Common myeloid progenitor, CD34-positive (primary cell): ENCODE measurements around the gene SYNDIG1L.

ENCODE experiments used
- CTCF ChIA-PET: fragments of 350-600 bp; sonication (Branson Sonifier 250); formaldehyde crosslinking; loops from one replicate; lab custom pipeline; 2021; ENCODE audit warnings: antibody characterized with exemption; lab: Charles Lee
- POLR2A ChIA-PET: fragments of 350-600 bp; sonication (Branson Sonifier 250); formaldehyde crosslinking; loops from one replicate; lab custom pipeline; 2021; ENCODE audit warnings: antibody characterized with exemption; lab: Charles Lee
- DNase-seq, 3 donors: peaks; one replicate each; pipeline versions ENCODE4 v3.0.0 to v3.0.0-alpha.2; 2013
- H3K27ac ChIP-seq, 2 experiments: 1 replicate in 1 of 2; 2 replicates in 1 of 2; pipeline ENCODE4 v1.7.0; 2013; ENCODE audit warnings: inconsistent platforms in 2 of 2, low read length in 2 of 2, mild to moderate bottlenecking in 2 of 2, low read depth in 1 of 2, moderate library complexity in 1 of 2; ENCODE audit not compliant: severe bottlenecking in 2 of 2, insufficient read depth in 1 of 2, poor library complexity in 1 of 2
- H3K27me3 ChIP-seq, 5 experiments: replicated peaks in 2 of 5; 1 replicate in 3 of 5; 2 replicates in 2 of 5; pipeline versions ENCODE4 v1.6.1 to v1.7.0; 2013; ENCODE audit warnings: low read length in 4 of 5, mild to moderate bottlenecking in 2 of 5, moderate library complexity in 2 of 5, inconsistent platforms in 1 of 5; ENCODE audit not compliant: insufficient read depth in 5 of 5, control insufficient read depth in 4 of 5
- H3K36me3 ChIP-seq, 4 experiments: 1 replicate in 2 of 4; 2 replicates in 2 of 4; pipeline versions ENCODE4 v1.6.1 to v1.7.0; 2013; ENCODE audit warnings: low read length in 3 of 4, control low read depth in 1 of 4, mild to moderate bottlenecking in 1 of 4; ENCODE audit not compliant: control insufficient read depth in 4 of 4, insufficient read depth in 4 of 4
- H3K4me1 ChIP-seq, 4 experiments: 1 replicate in 3 of 4; 2 replicates in 1 of 4; pipeline versions ENCODE4 v1.6.1 to v1.7.1; 2013; ENCODE audit warnings: low read length in 3 of 4, mild to moderate bottlenecking in 3 of 4, control low read depth in 1 of 4, inconsistent platforms in 1 of 4, moderate library complexity in 1 of 4; ENCODE audit not compliant: control insufficient read depth in 4 of 4, insufficient read depth in 4 of 4; ENCODE audit errors: control extremely low read depth in 1 of 4
- H3K4me3 ChIP-seq, 7 experiments: 1 replicate in 4 of 7; 2 replicates in 3 of 7; pipeline versions ENCODE4 v1.5.1 to v1.7.0; 2013; ENCODE audit warnings: mild to moderate bottlenecking in 7 of 7, low read length in 6 of 7, moderate library complexity in 6 of 7, inconsistent platforms in 2 of 7, low read depth in 2 of 7, control low read depth in 1 of 7; ENCODE audit not compliant: insufficient read depth in 4 of 7, control insufficient read depth in 1 of 7; ENCODE audit errors: extremely low read depth in 1 of 7
- H3K9me3 ChIP-seq, 5 experiments: 1 replicate in 4 of 5; 2 replicates in 1 of 5; pipeline versions ENCODE4 v1.6.1 to v1.7.1; 2013; ENCODE audit warnings: low read length in 4 of 5, mild to moderate bottlenecking in 2 of 5, inconsistent platforms in 1 of 5, low read depth in 1 of 5, moderate library complexity in 1 of 5; ENCODE audit not compliant: control insufficient read depth in 4 of 5, insufficient read depth in 2 of 5; ENCODE audit errors: control extremely low read depth in 1 of 5
- whole genome bisulfite sequencing: methylation state at CpG from one replicate; pipeline ENCODE4 v1.1.5; 2013; ENCODE audit not compliant: insufficient coverage; 5-methylcytosine and 5-hydroxymethylcytosine counted together

SYNDIG1L gene

GRCh38 chr14:74437496-74438053, 11.6 kb upstream of the SYNDIG1L start:
- peaks cover 0 to 6% (median 1%) of the 10 kb centered on the region in 4 experiments for H3K4me1 ChIP-seq
- ChIA-PET CTCF (interaction anchor here (1.0 kb wide), 1 partner anchor 17 kb away, joined by 3 read pairs; no protein-coding TSS in a partner anchor), POLR2A (no interaction called here)
- no peak overlapping the region for H3K4me3 ChIP-seq
- H3K27me3 ChIP-seq = peaks cover 0 to 5% (median 2%) of the 10 kb centered on the region in 5 experiments
- H3K27ac ChIP-seq = no peak overlapping the region
- peak; percentile 34 to 80 (median 65) for DNase-seq
- 25% methylated on average over 3 of the region's 3 CpGs for WGBS
- H3K9me3 ChIP-seq = no peaks in the 10 kb centered on the region
- H3K36me3 ChIP-seq = no peaks in the 10 kb centered on the region

- POLR2A ChIA-PET = no interaction called here
- Histone ChIP-seq H3K4me3 (no peak overlapping the region), H3K4me1 (peaks cover 0 to 6% (median 1%) of the 10 kb centered on the region in 4 experiments), H3K27ac (no peak overlapping the region), H3K27me3 (peaks cover 0 to 14% (median 2%) of the 10 kb centered on the region in 5 experiments), H3K9me3 (no peaks in the 10 kb centered on the region), H3K36me3 (no peaks in the 10 kb centered on the region)
- no CpG with 5 or more reads among the region's 2 CpGs for WGBS
- CTCF ChIA-PET = no interaction called here
- DNase-seq = no peak
These were observed 8.3 kb upstream of the SYNDIG1L start for GRCh38 chr14:74434294-74434693.

GRCh38 chr14:74429991-74430390, 4.0 kb upstream of the SYNDIG1L start:
- Histone ChIP-seq H3K9me3 (no peaks in the 10 kb centered on the region), H3K36me3 (no peaks in the 10 kb centered on the region), H3K27me3 (peaks cover 2 to 28% (median 14%) of the 10 kb centered on the region in 5 experiments), H3K4me3 (no peak overlapping the region), H3K4me1 (peaks cover 0 to 6% (median 3%) of the 10 kb centered on the region in 4 experiments), H3K27ac (no peak overlapping the region)
- DNase-seq = no peak
- 92% methylated on average over 6 of the region's 7 CpGs for WGBS
- POLR2A ChIA-PET = no interaction called here
- CTCF ChIA-PET = interaction anchor here (0.7 kb wide), 1 partner anchor 236 kb away, joined by 3 read pairs; no protein-coding TSS in a partner anchor

- DNase-seq = no peak
- no peak overlapping the region for H3K27ac ChIP-seq
- H3K27me3 ChIP-seq = peaks cover 2 to 35% (median 16%) of the 10 kb centered on the region in 5 experiments
- H3K4me3 ChIP-seq = no peak overlapping the region
- peaks cover 0 to 6% (median 3%) of the 10 kb centered on the region in 4 experiments for H3K4me1 ChIP-seq
- 68% methylated on average over 3 of the region's 4 CpGs for WGBS
- no peaks in the 10 kb centered on the region for H3K9me3 ChIP-seq
- H3K36me3 ChIP-seq = no peaks in the 10 kb centered on the region
- ChIA-PET CTCF (no interaction called here), POLR2A (no interaction called here)
These were observed 3.2 kb upstream of the SYNDIG1L start for GRCh38 chr14:74429221-74429691.

- H3K9me3 ChIP-seq = no peaks in the 10 kb centered on the region
- no peak overlapping the region for H3K27ac ChIP-seq
- no peaks in the 10 kb centered on the region for H3K36me3 ChIP-seq
- WGBS = 100% methylated on average over 1 of the region's 1 CpG
- DNase-seq = no peak
- peaks cover 0 to 49% (median 24%) of the 10 kb centered on the region in 5 experiments for H3K27me3 ChIP-seq
- no peak overlapping the region for H3K4me3 ChIP-seq
- CTCF ChIA-PET = no interaction called here
- POLR2A ChIA-PET = no interaction called here
- peaks cover 0 to 6% (median 3%) of the 10 kb centered on the region in 4 experiments for H3K4me1 ChIP-seq
These were observed 1.6 kb upstream of the SYNDIG1L start for GRCh38 chr14:74427651-74428050.

GRCh38 chr14:74425525-74426201, 347 bp downstream of the SYNDIG1L start:
- Histone ChIP-seq H3K4me1 (peaks cover 0 to 6% (median 3%) of the 10 kb centered on the region in 4 experiments), H3K27ac (no peak overlapping the region), H3K36me3 (no peaks in the 10 kb centered on the region), H3K4me3 (peak overlapping the region in 2 of 7 experiments; percentile 33 to 40), H3K27me3 (peaks cover 0 to 64% (median 20%) of the 10 kb centered on the region in 5 experiments), H3K9me3 (no peaks in the 10 kb centered on the region)
- ChIA-PET POLR2A (no interaction called here), CTCF (interaction anchor here (0.6 to 2.9 kb wide), 5 partner anchors 11 to 156 kb away, joined by 3 to 7 read pairs (median 3); no protein-coding TSS in a partner anchor)
- DNase-seq = peak; percentile 26 to 71 (median 66)
- 2% methylated on average over 47 of the region's 66 CpGs for WGBS

GRCh38 chr14:74424606-74425005, 1.4 kb downstream of the SYNDIG1L start:
- 90% methylated on average over 2 of the region's 3 CpGs for WGBS
- H3K9me3 ChIP-seq = no peaks in the 10 kb centered on the region
- H3K4me3 ChIP-seq = no peak overlapping the region
- ChIA-PET POLR2A (no interaction called here), CTCF (interaction anchor here (0.8 to 2.9 kb wide), 3 partner anchors 10 to 65 kb away, joined by 3 to 7 read pairs (median 5); no protein-coding TSS in a partner anchor)
- no peak overlapping the region for H3K27ac ChIP-seq
- no peaks in the 10 kb centered on the region for H3K36me3 ChIP-seq
- H3K27me3 ChIP-seq = peaks cover 0 to 69% (median 15%) of the 10 kb centered on the region in 5 experiments
- DNase-seq = no peak
- peaks cover 0 to 6% (median 3%) of the 10 kb centered on the region in 4 experiments for H3K4me1 ChIP-seq
